WTC11 (cell line): ENCODE measurements around the gene ZIK1. TPM values are rescaled to one million over a fixed set of nuclear protein-coding genes. Genes with fewer than 3 reads are reported as not detected.

Source experiments
- ATAC-seq: fragments of 200-7000 bp; cut with Tn5 transposase; 2 replicates; pipeline ENCODE4 v1.10.0; 2021; ENCODE audit warnings: mild to moderate bottlenecking, moderate library complexity
- CTCF ChIA-PET: fragments of 300-600 bp; sonication (Branson Sonifier 250); formaldehyde crosslinking; loops from one replicate; lab custom pipeline; 2021; ENCODE audit warnings: antibody characterized with exemption; lab: Charles Lee
- POLR2A ChIA-PET: fragments of 350-600 bp; sonication (Branson Sonifier 250); formaldehyde crosslinking; loops from one replicate; lab custom pipeline; 2021; ENCODE audit warnings: antibody characterized with exemption; lab: Charles Lee
- DNase-seq: peaks from one replicate; pipeline ENCODE4 v3.0.0; 2021; ENCODE audit warnings: low spot score
- H3K27ac Mint-ChIP-seq: 2 replicates; pipeline ENCODE4 v1.8.0; 2021; ENCODE audit warnings: mixed read lengths
- H3K27me3 Mint-ChIP-seq: 2 replicates; pipeline ENCODE4 v1.8.0; 2021; ENCODE audit warnings: low read depth, mild to moderate bottlenecking, moderate library complexity, mixed read lengths
- H3K36me3 Mint-ChIP-seq: 2 replicates; pipeline ENCODE4 v1.8.0; 2021; ENCODE audit warnings: mixed read lengths
- H3K4me1 Mint-ChIP-seq: 2 replicates; pipeline ENCODE4 v1.8.0; 2022; ENCODE audit warnings: mixed read lengths
- H3K4me3 Mint-ChIP-seq: 2 replicates; pipeline ENCODE4 v1.8.0; 2021; ENCODE audit warnings: mild to moderate bottlenecking, moderate library complexity, mixed read lengths
- H3K9me3 Mint-ChIP-seq: 2 replicates; pipeline ENCODE4 v1.8.0; 2021; ENCODE audit warnings: mixed read lengths
- AR ChIP-seq: fragments of 250-450 bp; sonication (Bioruptor Pico); IDR thresholded peaks from 2 replicates; pipeline ENCODE4 v1.9.0; 2021; ENCODE audit warnings: mild to moderate bottlenecking
- ARID4B ChIP-seq: sonication (generic); formaldehyde crosslinking; IDR thresholded peaks from 2 replicates; pipeline ENCODE4 v1.8.0; 2023; ENCODE audit warnings: missing genetic modification reagents, mild to moderate bottlenecking, borderline replicate concordance
- CBFB ChIP-seq: sonication (generic); formaldehyde crosslinking; IDR thresholded peaks from 2 replicates; pipeline ENCODE4 v1.8.1; 2022; ENCODE audit warnings: mild to moderate bottlenecking, low read depth, missing genetic modification reagents
- CREM ChIP-seq: sonication (generic); formaldehyde crosslinking; IDR thresholded peaks from 2 replicates; pipeline ENCODE4 v1.8.1; 2022; ENCODE audit warnings: mild to moderate bottlenecking, missing genetic modification reagents, moderate library complexity
- E2F4 ChIP-seq: sonication (generic); formaldehyde crosslinking; IDR thresholded peaks from 2 replicates; pipeline ENCODE4 v1.8.1; 2022; ENCODE audit warnings: low read depth, mild to moderate bottlenecking, moderate library complexity, missing genetic modification reagents, borderline replicate concordance
- E2F5 ChIP-seq: sonication (generic); formaldehyde crosslinking; IDR thresholded peaks from 2 replicates; pipeline ENCODE4 v1.8.1; 2022; ENCODE audit warnings: mild to moderate bottlenecking, moderate library complexity, missing genetic modification reagents
- ETV6 ChIP-seq: sonication (generic); formaldehyde crosslinking; IDR thresholded peaks from 2 replicates; pipeline ENCODE4 v1.8.1; 2022; ENCODE audit warnings: mild to moderate bottlenecking, missing genetic modification reagents
- HMGA2 ChIP-seq: fragments of 250-450 bp; sonication (Bioruptor Pico); IDR thresholded peaks from 2 replicates; pipeline ENCODE4 v1.4.0; 2021; ENCODE audit warnings: mild to moderate bottlenecking, moderate library complexity
- HMGXB4 ChIP-seq: sonication (generic); formaldehyde crosslinking; IDR thresholded peaks from 2 replicates; pipeline ENCODE4 v1.8.1; 2023; ENCODE audit warnings: mild to moderate bottlenecking, moderate library complexity, missing genetic modification reagents
- JUN ChIP-seq: sonication (generic); formaldehyde crosslinking; IDR thresholded peaks from 2 replicates; pipeline ENCODE4 v1.8.0; 2023; ENCODE audit warnings: mild to moderate bottlenecking, missing genetic modification reagents
- MYBL2 ChIP-seq: sonication (generic); formaldehyde crosslinking; IDR thresholded peaks from 2 replicates; pipeline ENCODE4 v1.8.1; 2023; ENCODE audit warnings: mild to moderate bottlenecking, moderate library complexity, missing genetic modification reagents
- NFYB ChIP-seq: sonication (generic); formaldehyde crosslinking; conservative IDR thresholded peaks from 2 replicates; pipeline ENCODE4 v1.8.0; 2022; ENCODE audit warnings: low read depth, missing genetic modification reagents
- NR1H2 ChIP-seq: sonication (generic); formaldehyde crosslinking; IDR thresholded peaks from 2 replicates; pipeline ENCODE4 v1.9.0; 2021; ENCODE audit warnings: mild to moderate bottlenecking, moderate library complexity, missing genetic modification reagents
- NR2C2 ChIP-seq: sonication (generic); formaldehyde crosslinking; IDR thresholded peaks from 2 replicates; pipeline ENCODE4 v1.8.0; 2022; ENCODE audit warnings: mild to moderate bottlenecking, missing genetic modification reagents
- SP1 ChIP-seq: sonication (generic); formaldehyde crosslinking; conservative IDR thresholded peaks from 2 replicates; pipeline ENCODE4 v1.8.1; 2022; ENCODE audit warnings: missing genetic modification reagents
- TP53 ChIP-seq: sonication (generic); formaldehyde crosslinking; IDR thresholded peaks from 2 replicates; pipeline ENCODE4 v1.8.1; 2023; ENCODE audit warnings: mild to moderate bottlenecking, missing genetic modification reagents
- total RNA-seq: library from RNA; stranded (reverse); gene quantifications from 3 replicates; pipeline ENCODE4 v1.2.3, GENCODE V29; 2021

The ZIK1 gene
- total RNA-seq, 1 experiment from 2014 or later, result 31.1 TPM

- TF ChIP-seq ARID4B (CRISPR knock-in tag) (peak; percentile 76; the same call in 1 of the 2 replicates), HMGA2 (no peak), SP1 (peak; percentile 75), MYBL2 (CRISPR knock-in tag) (0 out of 2 replicates have a peak, but pooled peaks have one; percentile 19), TP53 (no peak), CREM (CRISPR knock-in tag) (peak; percentile 56; the same call in 1 of the 2 replicates), ETV6 (0 out of 2 replicates have a peak, but pooled peaks have one; percentile 62), NFYB (CRISPR knock-in tag) (peak; percentile 87), E2F5 (peak; percentile 72; the same call in 1 of the 2 replicates)
- TF ChIP-seq, all 79 proteins: peak for 11
Observed at GRCh38 chr19:57599761-57600383, 15.9 kb downstream of the ZIK1 start, which contains the start of gene ZNF530 (continued).

GRCh38 chr19:57606931-57607330 is 23.0 kb downstream of the ZIK1 start:
- POLR2A ChIA-PET, result interaction anchor here (0.6 kb wide), 1 partner anchor 144 kb away, joined by 3 read pairs; no protein-coding TSS in a partner anchor
- no peak for TF ChIP-seq NR1H2
- no peak for TF ChIP-seq E2F4 (CRISPR knock-in tag)
- Mint-ChIP-seq H3K27ac (no peak overlapping the region), H3K36me3 (peaks cover 38% of the 10 kb centered on the region), H3K4me1 (no peaks in the 10 kb centered on the region), H3K27me3 (no peaks in the 10 kb centered on the region; the same call in 1 of the 2 replicates), H3K4me3 (no peak overlapping the region), H3K9me3 (peaks cover 13% of the 10 kb centered on the region)
- CTCF ChIA-PET, result no interaction called here
- ATAC-seq (no peak), DNase-seq (no peak)

GRCh38 chr19:57611113-57611512 is 27.2 kb downstream of the ZIK1 start:
- Mint-ChIP-seq H3K36me3 (peaks cover 33% of the 10 kb centered on the region), H3K27ac (no peak overlapping the region), H3K27me3 (peaks cover 8% of the 10 kb centered on the region), H3K9me3 (peaks cover 28% of the 10 kb centered on the region), H3K4me1 (peaks cover 14% of the 10 kb centered on the region), H3K4me3 (no peak overlapping the region)
- ATAC-seq (no peak), DNase-seq (no peak)
- ChIA-PET CTCF (no interaction called here), POLR2A (no interaction called here)
- TF ChIP-seq HMGXB4 (no peak), NR2C2 (CRISPR knock-in tag) (no peak), CBFB (CRISPR knock-in tag) (no peak), AR (CRISPR knock-in tag) (no peak), JUN (CRISPR knock-in tag) (no peak)
